SK-N-SH (cell line): ENCODE measurements around the gene TLE5. TPM values are rescaled to one million over a fixed set of nuclear protein-coding genes. Genes with fewer than 3 reads are reported as not detected.
A peak's percentile ranks its signal among the peaks of the same experiment; 100 is the strongest.

Experiments used
- CTCF ChIA-PET: fragments of 300-600, 350-600 bp; formaldehyde crosslinking; extraction: SDS; loops from one replicate; lab custom pipeline; 2021; lab: Yijun Ruan, JAX
- POLR2A ChIA-PET: fragments of 350-600 bp; sonication (Branson Sonifier 250); formaldehyde crosslinking; extraction: SDS; loops from one replicate; lab custom pipeline; 2020; ENCODE audit warnings: antibody characterized with exemption, inconsistent platforms; lab: Yijun Ruan, JAX
- DNase-seq: peaks from one replicate; pipeline ENCODE4 v3.0.0; 2012
- H2AFZ ChIP-seq: fragments of 200-600 bp; sonication (generic); 2 replicates; pipeline ENCODE4 v1.8.1; 2016; ENCODE audit warnings: antibody characterized with exemption, mild to moderate bottlenecking, low read depth
- H3F3A ChIP-seq: fragments of 200-600 bp; sonication (generic); replicated peaks from 2 replicates; pipeline ENCODE3; 2016; ENCODE audit warnings: antibody characterized with exemption, mild to moderate bottlenecking; ENCODE audit not compliant: insufficient read depth
- H3K27ac ChIP-seq, 2 experiments: fragments of 200-500 bp in 1 of 2; fragments of 200-600 bp in 1 of 2; sonication (Bioruptor generic) in 1 of 2; sonication (generic), shearing (Covaris generic) in 1 of 2; 2 replicates each; pipeline versions ENCODE4 v1.5.1 to v1.6.1; 2014 to 2016; ENCODE audit warnings: low read depth in 2 of 2, inconsistent platforms in 1 of 2, low read length in 1 of 2, mild to moderate bottlenecking in 1 of 2, mixed read lengths in 1 of 2
- H3K27me3 ChIP-seq: fragments of 200-600 bp; sonication (generic), shearing (Covaris generic); 2 replicates; pipeline ENCODE4 v1.6.1; 2016; ENCODE audit warnings: mixed run types; ENCODE audit not compliant: insufficient read depth
- H3K36me3 ChIP-seq, 2 experiments: fragments of 200-500 bp in 1 of 2; fragments of 200-600 bp in 1 of 2; sonication (Bioruptor generic) in 1 of 2; sonication (generic) in 1 of 2; replicated peaks in 1 of 2; 2 replicates each; pipeline versions ENCODE3 to v1.5.1; 2014 to 2016; ENCODE audit warnings: low read length in 1 of 2, mild to moderate bottlenecking in 1 of 2; ENCODE audit not compliant: insufficient read depth in 2 of 2, control insufficient read depth in 1 of 2
- H3K4me1 ChIP-seq, 2 experiments: fragments of 200-500 bp in 1 of 2; fragments of 200-600 bp in 1 of 2; sonication (Bioruptor generic) in 1 of 2; sonication (generic), shearing (Covaris generic) in 1 of 2; 2 replicates each; pipeline versions ENCODE4 v1.5.1 to v1.6.1; 2014 to 2016; ENCODE audit warnings: low read depth in 1 of 2, low read length in 1 of 2, mixed run types in 1 of 2; ENCODE audit not compliant: insufficient read depth in 2 of 2, control insufficient read depth in 1 of 2
- H3K4me2 ChIP-seq: fragments of 200-600 bp; sonication (generic), shearing (Covaris generic); 2 replicates; pipeline ENCODE4 v1.6.1; 2017; ENCODE audit warnings: mixed run types
- H3K4me3 ChIP-seq, 2 experiments: fragments of 200-500 bp in 1 of 2; fragments of 200-600 bp in 1 of 2; sonication (Bioruptor generic) in 1 of 2; sonication (generic), shearing (Covaris generic) in 1 of 2; 2 replicates each; pipeline versions ENCODE4 v1.5.1 to v1.8.1; 2014 to 2016; ENCODE audit warnings: low read depth in 2 of 2, inconsistent platforms in 1 of 2, low read length in 1 of 2, mild to moderate bottlenecking in 1 of 2, mixed read lengths in 1 of 2, moderate library complexity in 1 of 2
- H3K79me2 ChIP-seq: fragments of 200-600 bp; sonication (generic); 2 replicates; pipeline ENCODE4 v1.8.1; 2017; ENCODE audit warnings: mild to moderate bottlenecking; ENCODE audit not compliant: insufficient read depth
- H3K9ac ChIP-seq: fragments of 200-600 bp; sonication (generic); 2 replicates; pipeline ENCODE4 v1.6.1; 2017; ENCODE audit warnings: mixed run types
- H3K9me2 ChIP-seq: fragments of 200-600 bp; sonication (generic); 2 replicates; pipeline ENCODE4 v1.6.1; 2017; ENCODE audit warnings: mixed run types
- H3K9me3 ChIP-seq: fragments of 200-600 bp; sonication (generic); 2 replicates; pipeline ENCODE4 v1.6.1; 2017; ENCODE audit warnings: mixed run types, mild to moderate bottlenecking, moderate library complexity
- H4K20me1 ChIP-seq: fragments of 200-600 bp; sonication (generic); 2 replicates; pipeline ENCODE4 v1.6.1; 2017; ENCODE audit warnings: mild to moderate bottlenecking, mixed run types; ENCODE audit not compliant: insufficient read depth
- CTCF ChIP-seq: fragments of 200-600 bp; sonication (generic); IDR thresholded peaks from 2 replicates; pipeline ENCODE4 v1.6.1; 2017; ENCODE audit warnings: antibody characterized with exemption, mild to moderate bottlenecking, moderate library complexity
- ELF1 ChIP-seq: IDR thresholded peaks from 2 replicates; pipeline ENCODE4 v1.4.0; 2012
- EP300 ChIP-seq, 2 experiments: IDR thresholded peaks; 2 replicates each; pipeline versions ENCODE4 v1.4.0 to v1.6.1; 2012; ENCODE audit warnings: borderline replicate concordance in 1 of 2, low read depth in 1 of 2, low read length in 1 of 2
- EZH2phosphoT487 ChIP-seq: fragments of 200-600 bp; sonication (generic); IDR thresholded peaks from 2 replicates; pipeline ENCODE4 v1.6.1; 2017; ENCODE audit warnings: low read depth, mixed run types, mild to moderate bottlenecking, antibody characterized with exemption, moderate library complexity, borderline replicate concordance
- FOSL2 ChIP-seq: IDR thresholded peaks from 2 replicates; pipeline ENCODE4 v1.4.0; 2012; ENCODE audit warnings: low read depth, mild to moderate bottlenecking, moderate library complexity, borderline replicate concordance
- FOXM1 ChIP-seq: IDR thresholded peaks from 2 replicates; pipeline ENCODE4 v1.4.0; 2012; ENCODE audit warnings: low read depth, mild to moderate bottlenecking
- GABPA ChIP-seq: IDR thresholded peaks from 2 replicates; pipeline ENCODE4 v1.4.0; 2012; ENCODE audit warnings: low read depth, mild to moderate bottlenecking
- MAX ChIP-seq: IDR thresholded peaks from 2 replicates; pipeline ENCODE4 v1.4.0; 2012; ENCODE audit warnings: low read depth
- MEF2A ChIP-seq: IDR thresholded peaks from 2 replicates; pipeline ENCODE4 v1.4.0; 2012; ENCODE audit warnings: low read depth, borderline replicate concordance
- NRF1 ChIP-seq: IDR thresholded peaks from 2 replicates; pipeline ENCODE4 v1.6.1; 2012; ENCODE audit warnings: low read depth, mild to moderate bottlenecking, low read length
- PBX3 ChIP-seq: IDR thresholded peaks from 2 replicates; pipeline ENCODE4; 2012
- RCOR1 ChIP-seq: fragments of 150-350 bp; IDR thresholded peaks from 2 replicates; pipeline ENCODE4 v1.6.1; 2017; ENCODE audit warnings: antibody characterized with exemption, low read length
- SIN3A ChIP-seq: IDR thresholded peaks from 2 replicates; pipeline ENCODE4 v1.6.1; 2012; ENCODE audit warnings: low read depth, mild to moderate bottlenecking, low read length, moderate library complexity, borderline replicate concordance
- SMC3 ChIP-seq: IDR thresholded peaks from 2 replicates; pipeline ENCODE4 v1.6.1; 2012; ENCODE audit warnings: low read depth, low read length, improper control_type of control experiment
- TCF12 ChIP-seq: IDR thresholded peaks from 2 replicates; pipeline ENCODE4 v1.4.0; 2012
- USF1 ChIP-seq: IDR thresholded peaks from 2 replicates; pipeline ENCODE4 v1.4.0; 2012; ENCODE audit warnings: low read depth, borderline replicate concordance
- USF2 ChIP-seq: fragments of 150-350 bp; IDR thresholded peaks from 2 replicates; pipeline ENCODE4 v1.6.1; 2017; ENCODE audit warnings: antibody characterized with exemption, low read length, low read depth, borderline replicate concordance
- YY1 ChIP-seq: IDR thresholded peaks from 2 replicates; pipeline ENCODE4 v1.4.0; 2012; ENCODE audit warnings: low read depth, mild to moderate bottlenecking
- ZBTB33 ChIP-seq: IDR thresholded peaks from 2 replicates; pipeline ENCODE4 v1.4.0; 2012; ENCODE audit warnings: low read depth, borderline replicate concordance
- WGBS: methylation state at CpG from one replicate; pipeline ENCODE4 v1.1.6; 2017; ENCODE audit warnings: low lambda C conversion rate; 5-methylcytosine and 5-hydroxymethylcytosine counted together
- polyA plus RNA-seq, 3 experiments: library from polyadenylated mRNA; depleted of rRNA; stranded (reverse); fragments of >200 nt; gene quantifications; 2 replicates each; pipeline ENCODE4 v1.2.3, GENCODE V29; 2012

Gene TLE5
- polyA plus RNA-seq, 1 of the 3 experiments (the other 2 are of a cell fraction) = 519 TPM

- Histone ChIP-seq H3K27me3 (no peaks in the 10 kb centered on the region), H3K4me1 (no peaks in the 10 kb centered on the region; a peak in 1 of 4 replicates), H3K27ac (no peak overlapping the region), H3K9me2 (no peaks in the 10 kb centered on the region), H3K4me2 (peak overlapping the region; percentile 66), H3K36me3 (no peaks in the 10 kb centered on the region), H4K20me1 (no peaks in the 10 kb centered on the region), H3F3A (peaks cover 9% of the 10 kb centered on the region), H3K9ac (no peak overlapping the region), H3K4me3 (peak overlapping the region; percentile 17 to 54; a peak in 3 of 4 replicates), H2AFZ (no peak overlapping the region), H3K9me3 (no peaks in the 10 kb centered on the region), H3K79me2 (no peaks in the 10 kb centered on the region)
- ChIA-PET CTCF (interaction anchor here (0.6 to 1.4 kb wide), 2 partner anchors 9 to 11 kb away, joined by 3 to 5 read pairs; no protein-coding TSS in a partner anchor), POLR2A (no interaction called here)
- no peak for TF ChIP-seq MAX
- TF ChIP-seq EZH2phosphoT487 = no peak
- TF ChIP-seq ZBTB33 = no peak
- TF ChIP-seq FOXM1 = no peak
- no peak for TF ChIP-seq YY1
- TF ChIP-seq USF1 = no peak
- no peak for TF ChIP-seq MEF2A
- TF ChIP-seq EP300 (IDR thresholded peaks at IDR 0.05; ENCODE audit: borderline replicate concordance in 1 of 2, low read depth in 1 of 2, low read length in 1 of 2) = no peak
- no peak for TF ChIP-seq SIN3A
- TF ChIP-seq USF2 = no peak
- TF ChIP-seq NRF1 = no peak
- no peak for TF ChIP-seq CTCF
- TF ChIP-seq GABPA = no peak
- no peak for TF ChIP-seq TCF12
- no peak for TF ChIP-seq FOSL2
- TF ChIP-seq PBX3 = no peak
- TF ChIP-seq RCOR1 = no peak
- TF ChIP-seq ELF1 = no peak
- no peak for TF ChIP-seq SMC3
- 24% methylated on average over 28 of the region's 28 CpGs for WGBS
- DNase-seq = peak; percentile 67
Measured at GRCh38 chr19:3047496-3048189, 14.7 kb downstream of the TLE5 start.
